Activated naive CD4-positive, alpha-beta T cell (primary cell): ENCODE data around the gene OXCT1.

Experiments
- DNase-seq, 4 experiments: peaks; one replicate each; lab custom pipeline; 2025; lab: John Stamatoyannopoulos, UW

Gene OXCT1

GRCh38 chr5:41869724-41870626, at the start of gene OXCT1:
Gene OXCT1, minus strand, starts transcription at chr5:41870425. Its CDS starts 67 bp downstream, at chr5:41870358.
- DNase-seq: peak; percentile 72 to 93 (median 84)

GRCh38 chr5:41918105-41918504, 47.9 kb upstream of the OXCT1 start:
- DNase-seq: no peak

GRCh38 chr5:41908374-41909079, 38.3 kb upstream of the OXCT1 start:
- no peak for DNase-seq

- DNase-seq: no peak
Observed at GRCh38 chr5:41906151-41906550, 35.9 kb upstream of the OXCT1 start.

GRCh38 chr5:41903892-41904799, 33.9 kb upstream of the OXCT1 start, which contains the start of gene RIMOC1:
Gene RIMOC1, plus strand, starts transcription at chr5:41904344. Its CDS starts 24 bp downstream, at chr5:41904368.
- DNase-seq: peak; percentile 91 to 96 (median 94)

GRCh38 chr5:41903382-41903891, 33.2 kb upstream of the OXCT1 start:
- no peak for DNase-seq

GRCh38 chr5:41896230-41896629, 26.0 kb upstream of the OXCT1 start:
- DNase-seq: no peak

- no peak for DNase-seq
Observed at GRCh38 chr5:41893074-41893851, 23.0 kb upstream of the OXCT1 start.

- DNase-seq: no peak
Observed at GRCh38 chr5:41892031-41892430, 21.8 kb upstream of the OXCT1 start.

- no peak for DNase-seq
Observed at GRCh38 chr5:41891066-41891707, 21.0 kb upstream of the OXCT1 start.

GRCh38 chr5:41885286-41885685, 15.1 kb upstream of the OXCT1 start:
- no peak for DNase-seq

GRCh38 chr5:41883936-41884335, 13.7 kb upstream of the OXCT1 start:
- no peak for DNase-seq

GRCh38 chr5:41883243-41883642, 13.0 kb upstream of the OXCT1 start:
- DNase-seq: no peak

GRCh38 chr5:41882765-41883164, 12.5 kb upstream of the OXCT1 start:
- DNase-seq: no peak

- no peak for DNase-seq
Observed at GRCh38 chr5:41878643-41879478, 8.6 kb upstream of the OXCT1 start.

- DNase-seq: no peak
Observed at GRCh38 chr5:41878173-41878572, 7.9 kb upstream of the OXCT1 start.

GRCh38 chr5:41877408-41877807, 7.2 kb upstream of the OXCT1 start:
- no peak for DNase-seq

- no peak for DNase-seq
Observed at GRCh38 chr5:41876678-41877077, 6.5 kb upstream of the OXCT1 start.

GRCh38 chr5:41875121-41875520, 4.9 kb upstream of the OXCT1 start:
- no peak for DNase-seq
